ENCODE results near the gene CCDC148.

The CCDC148 gene

GRCh38 chr2:158412206-158412605, 44.3 kb downstream of the CCDC148 start:
- WGBS, result 67% methylated on average over 1 of the region's 3 CpGs
- H3K9ac ChIP-seq (ENCODE audit: low read depth, low read length), result no peak overlapping the region
- peaks cover 24% of the 10 kb centered on the region for H3K4me1 ChIP-seq (ENCODE audit: insufficient read depth, low read length)
- no peak overlapping the region for H3K4me3 ChIP-seq (ENCODE audit: low read length)
- H3K27ac ChIP-seq (ENCODE audit: low read depth, low read length), result peak overlapping the region; percentile 4; the same call in 1 of the 2 replicates
- H3K9me3 ChIP-seq (ENCODE audit: insufficient read depth, low read depth, low read length), result peaks cover 9% of the 10 kb centered on the region
- H3K36me3 ChIP-seq (ENCODE audit: insufficient read depth, low read length), result no peaks in the 10 kb centered on the region
- no peaks in the 10 kb centered on the region for H3K27me3 ChIP-seq (ENCODE audit: insufficient read depth, low read length)

- Histone ChIP-seq H3K9ac (ENCODE audit: low read depth, low read length) (0 out of 2 replicates have a peak overlapping the region, but pooled peaks have one; percentile 30), H3K4me3 (ENCODE audit: low read length) (no peak overlapping the region), H3K36me3 (ENCODE audit: insufficient read depth, low read length) (no peaks in the 10 kb centered on the region), H3K4me1 (ENCODE audit: insufficient read depth, low read length) (peaks cover 24% of the 10 kb centered on the region), H3K27me3 (ENCODE audit: insufficient read depth, low read length) (no peaks in the 10 kb centered on the region), H3K9me3 (ENCODE audit: insufficient read depth, low read depth, low read length) (peaks cover 9% of the 10 kb centered on the region), H3K27ac (ENCODE audit: low read depth, low read length) (peak overlapping the region; percentile 4; the same call in 1 of the 2 replicates)
Observed at GRCh38 chr2:158411748-158412147, 44.8 kb downstream of the CCDC148 start.

GRCh38 chr2:158410132-158410531, 46.4 kb downstream of the CCDC148 start:
- no CpG with 5 or more reads among the region's 1 CpG for WGBS
- H3K4me1 ChIP-seq (ENCODE audit: insufficient read depth, low read length), result peaks cover 24% of the 10 kb centered on the region

GRCh38 chr2:158407031-158407430, 49.5 kb downstream of the CCDC148 start:
- Histone ChIP-seq H3K4me1 (ENCODE audit: insufficient read depth, low read length) (peaks cover 13% of the 10 kb centered on the region), H3K4me3 (ENCODE audit: low read length) (no peak overlapping the region), H3K9me3 (ENCODE audit: insufficient read depth, low read depth, low read length) (peaks cover 9% of the 10 kb centered on the region), H3K27ac (ENCODE audit: low read depth, low read length) (no peak overlapping the region), H3K9ac (ENCODE audit: low read depth, low read length) (no peak overlapping the region), H3K27me3 (ENCODE audit: insufficient read depth, low read length) (no peaks in the 10 kb centered on the region), H3K36me3 (ENCODE audit: insufficient read depth, low read length) (no peaks in the 10 kb centered on the region)
- WGBS, result 89% methylated on average over 3 of the region's 3 CpGs

More at GRCh38 chr2:158410132-158410531, 46.4 kb downstream of the CCDC148 start:
- H3K4me3 ChIP-seq (ENCODE audit: low read length), result no peak overlapping the region
- H3K27me3 ChIP-seq (ENCODE audit: insufficient read depth, low read length), result no peaks in the 10 kb centered on the region
- no peak overlapping the region for H3K9ac ChIP-seq (ENCODE audit: low read depth, low read length)
- peaks cover 9% of the 10 kb centered on the region for H3K9me3 ChIP-seq (ENCODE audit: insufficient read depth, low read depth, low read length)
- no peak overlapping the region for H3K27ac ChIP-seq (ENCODE audit: low read depth, low read length)
- no peaks in the 10 kb centered on the region for H3K36me3 ChIP-seq (ENCODE audit: insufficient read depth, low read length)

GRCh38 chr2:158405341-158405740, 51.2 kb downstream of the CCDC148 start:
- no peaks in the 10 kb centered on the region for H3K36me3 ChIP-seq (ENCODE audit: insufficient read depth, low read length)
- H3K4me1 ChIP-seq (ENCODE audit: insufficient read depth, low read length), result peaks cover 7% of the 10 kb centered on the region; the same call in 1 of the 2 replicates
- H3K9ac ChIP-seq (ENCODE audit: low read depth, low read length), result no peak overlapping the region
- 100% methylated on average over 2 of the region's 3 CpGs for WGBS
- H3K4me3 ChIP-seq (ENCODE audit: low read length), result no peak overlapping the region
- no peak overlapping the region for H3K27ac ChIP-seq (ENCODE audit: low read depth, low read length)
- H3K9me3 ChIP-seq (ENCODE audit: insufficient read depth, low read depth, low read length), result peaks cover 5% of the 10 kb centered on the region
- H3K27me3 ChIP-seq (ENCODE audit: insufficient read depth, low read length), result no peaks in the 10 kb centered on the region

GRCh38 chr2:158403237-158403636, 53.3 kb downstream of the CCDC148 start:
- H3K9ac ChIP-seq (ENCODE audit: low read depth, low read length), result no peak overlapping the region
- H3K4me3 ChIP-seq (ENCODE audit: low read length), result no peak overlapping the region
- 92% methylated on average over 1 of the region's 1 CpG for WGBS
- no peaks in the 10 kb centered on the region for H3K36me3 ChIP-seq (ENCODE audit: insufficient read depth, low read length)
- H3K9me3 ChIP-seq (ENCODE audit: insufficient read depth, low read depth, low read length), result no peaks in the 10 kb centered on the region
- no peak overlapping the region for H3K27ac ChIP-seq (ENCODE audit: low read depth, low read length)
- no peaks in the 10 kb centered on the region for H3K27me3 ChIP-seq (ENCODE audit: insufficient read depth, low read length)
- H3K4me1 ChIP-seq (ENCODE audit: insufficient read depth, low read length), result peaks cover 7% of the 10 kb centered on the region; the same call in 1 of the 2 replicates

GRCh38 chr2:158402665-158403064, 53.9 kb downstream of the CCDC148 start:
- Histone ChIP-seq H3K27me3 (ENCODE audit: insufficient read depth, low read length) (no peaks in the 10 kb centered on the region), H3K27ac (ENCODE audit: low read depth, low read length) (no peak overlapping the region), H3K9me3 (ENCODE audit: insufficient read depth, low read depth, low read length) (no peaks in the 10 kb centered on the region), H3K9ac (ENCODE audit: low read depth, low read length) (no peak overlapping the region), H3K4me3 (ENCODE audit: low read length) (no peak overlapping the region), H3K4me1 (ENCODE audit: insufficient read depth, low read length) (peaks cover 7% of the 10 kb centered on the region; the same call in 1 of the 2 replicates), H3K36me3 (ENCODE audit: insufficient read depth, low read length) (no peaks in the 10 kb centered on the region)
- 100% methylated on average over 2 of the region's 2 CpGs for WGBS

GRCh38 chr2:158395166-158395565, 61.4 kb downstream of the CCDC148 start:
- Histone ChIP-seq H3K9ac (ENCODE audit: low read depth, low read length) (no peak overlapping the region), H3K4me1 (ENCODE audit: insufficient read depth, low read length) (peaks cover 12% of the 10 kb centered on the region)
- WGBS, result 77% methylated on average over 1 of the region's 1 CpG

GRCh38 chr2:158394453-158394852, 62.1 kb downstream of the CCDC148 start:
- WGBS, result 76% methylated on average over 1 of the region's 1 CpG
- Histone ChIP-seq H3K9ac (ENCODE audit: low read depth, low read length) (no peak overlapping the region), H3K4me3 (ENCODE audit: low read length) (no peak overlapping the region), H3K36me3 (ENCODE audit: insufficient read depth, low read length) (no peaks in the 10 kb centered on the region), H3K4me1 (ENCODE audit: insufficient read depth, low read length) (peaks cover 12% of the 10 kb centered on the region), H3K9me3 (ENCODE audit: insufficient read depth, low read depth, low read length) (no peaks in the 10 kb centered on the region), H3K27me3 (ENCODE audit: insufficient read depth, low read length) (no peaks in the 10 kb centered on the region), H3K27ac (ENCODE audit: low read depth, low read length) (no peak overlapping the region)

More at GRCh38 chr2:158395166-158395565, 61.4 kb downstream of the CCDC148 start:
- Histone ChIP-seq H3K9me3 (ENCODE audit: insufficient read depth, low read depth, low read length) (no peaks in the 10 kb centered on the region), H3K27me3 (ENCODE audit: insufficient read depth, low read length) (no peaks in the 10 kb centered on the region), H3K4me3 (ENCODE audit: low read length) (no peak overlapping the region), H3K36me3 (ENCODE audit: insufficient read depth, low read length) (no peaks in the 10 kb centered on the region), H3K27ac (ENCODE audit: low read depth, low read length) (no peak overlapping the region)

- H3K36me3 ChIP-seq (ENCODE audit: insufficient read depth, low read length), result no peaks in the 10 kb centered on the region
- peaks cover 12% of the 10 kb centered on the region for H3K4me1 ChIP-seq (ENCODE audit: insufficient read depth, low read length)
- no peak overlapping the region for H3K27ac ChIP-seq (ENCODE audit: low read depth, low read length)
- no peaks in the 10 kb centered on the region for H3K9me3 ChIP-seq (ENCODE audit: insufficient read depth, low read depth, low read length)
- H3K4me3 ChIP-seq (ENCODE audit: low read length), result no peak overlapping the region
- no peak overlapping the region for H3K9ac ChIP-seq (ENCODE audit: low read depth, low read length)
- no peaks in the 10 kb centered on the region for H3K27me3 ChIP-seq (ENCODE audit: insufficient read depth, low read length)
- no CpG with 5 or more reads among the region's 1 CpG for WGBS
Observed at GRCh38 chr2:158393886-158394285, 62.7 kb downstream of the CCDC148 start.

- Histone ChIP-seq H3K9me3 (ENCODE audit: insufficient read depth, low read depth, low read length) (no peaks in the 10 kb centered on the region), H3K4me3 (ENCODE audit: low read length) (no peak overlapping the region), H3K27me3 (ENCODE audit: insufficient read depth, low read length) (no peaks in the 10 kb centered on the region), H3K9ac (ENCODE audit: low read depth, low read length) (no peak overlapping the region), H3K4me1 (ENCODE audit: insufficient read depth, low read length) (peaks cover 12% of the 10 kb centered on the region), H3K36me3 (ENCODE audit: insufficient read depth, low read length) (no peaks in the 10 kb centered on the region), H3K27ac (ENCODE audit: low read depth, low read length) (no peak overlapping the region)
- WGBS, result 92% methylated on average over 1 of the region's 1 CpG
Observed at GRCh38 chr2:158392687-158393086, 63.9 kb downstream of the CCDC148 start.

- no peaks in the 10 kb centered on the region for H3K9me3 ChIP-seq (ENCODE audit: insufficient read depth, low read depth, low read length)
- H3K36me3 ChIP-seq (ENCODE audit: insufficient read depth, low read length), result no peaks in the 10 kb centered on the region
- H3K9ac ChIP-seq (ENCODE audit: low read depth, low read length), result no peak overlapping the region
- WGBS, result 93% methylated on average over 2 of the region's 2 CpGs
- H3K27ac ChIP-seq (ENCODE audit: low read depth, low read length), result no peak overlapping the region
- H3K4me1 ChIP-seq (ENCODE audit: insufficient read depth, low read length), result peaks cover 12% of the 10 kb centered on the region
- no peaks in the 10 kb centered on the region for H3K27me3 ChIP-seq (ENCODE audit: insufficient read depth, low read length)
- H3K4me3 ChIP-seq (ENCODE audit: low read length), result no peak overlapping the region
Observed at GRCh38 chr2:158391876-158392275, 64.7 kb downstream of the CCDC148 start.
